GM12892 (cell line): ENCODE data around the gene SLC5A5.

Experiments
- POLR2A ChIP-seq: IDR thresholded peaks from 2 replicates; pipeline ENCODE4 v1.6.1; 2011; ENCODE audit warnings: low read depth, low read length, control low read depth
- POLR2AphosphoS5 ChIP-seq: IDR thresholded peaks from 2 replicates; pipeline ENCODE4 v1.6.1; 2011; ENCODE audit warnings: low read depth, low read length, control low read depth

GRCh38 chr19:17855280-17856152 lies 16.2 kb upstream of the SLC5A5 start:
- TF ChIP-seq POLR2A (no peak), POLR2AphosphoS5 (no peak)
